HepG2 (cell line): Measurements from ENCODE around the gene AKAP6. TPM values are rescaled to one million over a fixed set of nuclear protein-coding genes. Genes with fewer than 3 reads are reported as not detected.

Source experiments
- ATAC-seq: fragments of 200-7000 bp; cut with Tn5 transposase; 3 replicates; pipeline ENCODE4 v1.9.1; 2020; ENCODE audit warnings: mild to moderate bottlenecking, moderate library complexity
- BruUV-seq: library from RNA; stranded (reverse); fragments of 400-500 nt; replicated peaks from 2 replicates; lab custom pipeline; 2021; lab: Mats Ljungman, UMichigan
- CTCF ChIA-PET: fragments of 300-600 bp; formaldehyde crosslinking; extraction: SDS; loops from one replicate; lab custom pipeline; 2021; ENCODE audit warnings: low total read pairs, inconsistent platforms, low intra/inter-chr PET ratio; lab: Yijun Ruan, JAX
- POLR2A ChIA-PET: fragments of 350-600 bp; sonication (Branson Sonifier 250); formaldehyde crosslinking; loops from one replicate; lab custom pipeline; 2020; ENCODE audit warnings: antibody characterized with exemption, inconsistent platforms; lab: Yijun Ruan, JAX
- DNase-seq: peaks from one replicate; pipeline ENCODE4 v3.0.0-alpha.2; 2015; ENCODE audit warnings: low spot score
- FAIRE-seq: peaks from 3 replicates; lab custom pipeline; 2011; peaks lifted over from hg19 to GRCh38; lab: Jason Lieb, UNC
- H2AFZ ChIP-seq: one replicate; pipeline ENCODE4 v1.6.1; 2011; ENCODE audit warnings: low read length, inconsistent platforms
- H3K27ac ChIP-seq: fragments of 300-600 bp; 3 replicates; pipeline ENCODE4 v1.8.0; 2011; ENCODE audit warnings: mixed run types, mild to moderate bottlenecking, mixed read lengths, low read length, inconsistent platforms; ENCODE audit not compliant: insufficient read depth; ENCODE audit errors: extremely low read length
- H3K27me3 ChIP-seq, 2 experiments: fragments of 200-600 bp in 1 of 2; 2 replicates in 1 of 2; 3 replicates in 1 of 2; pipeline versions ENCODE4 v1.6.0 to v1.8.0; 2011; ENCODE audit warnings: low read length in 2 of 2, mild to moderate bottlenecking in 2 of 2, moderate library complexity in 2 of 2, inconsistent platforms in 1 of 2; ENCODE audit not compliant: insufficient read depth in 2 of 2, control insufficient read depth in 1 of 2
- H3K36me3 ChIP-seq, 2 experiments: fragments of 200-600 bp in 1 of 2; replicated peaks in 1 of 2; 2 replicates in 1 of 2; 3 replicates in 1 of 2; pipeline versions ENCODE4 v1.5.1 to v1.8.0; 2011; ENCODE audit warnings: low read length in 2 of 2, inconsistent platforms in 1 of 2; ENCODE audit not compliant: insufficient read depth in 2 of 2, control insufficient read depth in 1 of 2
- H3K4me1 ChIP-seq: 2 replicates; pipeline ENCODE4 v1.5.1; 2012; ENCODE audit warnings: low read length, inconsistent platforms; ENCODE audit not compliant: insufficient read depth
- H3K4me2 ChIP-seq: 2 replicates; pipeline ENCODE4 v1.6.0; 2011; ENCODE audit warnings: low read depth, low read length, inconsistent platforms
- H3K4me3 ChIP-seq, 3 experiments: fragments of 200-600 bp in 1 of 3; sonication (generic), shearing (Covaris generic) in 1 of 3; replicated peaks in 1 of 3; 2 replicates each; pipeline ENCODE4 v1.5.1; 2011 to 2016; ENCODE audit warnings: low read length in 3 of 3, inconsistent platforms in 2 of 3, low read depth in 2 of 3, mild to moderate bottlenecking in 2 of 3, control low read depth in 1 of 3, mixed read lengths in 1 of 3; ENCODE audit not compliant: insufficient read depth in 1 of 3
- H3K79me2 ChIP-seq: one replicate; pipeline ENCODE4 v1.6.1; 2011; ENCODE audit warnings: low read length, inconsistent platforms; ENCODE audit not compliant: insufficient read depth
- H3K9ac ChIP-seq: 2 replicates; pipeline ENCODE4 v1.6.0; 2011; ENCODE audit warnings: mild to moderate bottlenecking, low read depth, low read length, inconsistent platforms; ENCODE audit not compliant: insufficient read depth
- H3K9me3 ChIP-seq: 2 replicates; pipeline ENCODE4 v1.5.1; 2012; ENCODE audit warnings: mild to moderate bottlenecking, low read length
- H4K20me1 ChIP-seq: 2 replicates; pipeline ENCODE4 v1.6.0; 2011; ENCODE audit warnings: inconsistent platforms, mild to moderate bottlenecking, low read length, moderate library complexity; ENCODE audit not compliant: insufficient read depth
- SP140L ChIP-seq: sonication (generic); formaldehyde crosslinking; IDR thresholded peaks from 2 replicates; pipeline ENCODE4 v1.4.0; 2020; ENCODE audit warnings: missing genetic modification reagents, borderline replicate concordance
- ZNF234 ChIP-seq: sonication (generic); formaldehyde crosslinking; conservative IDR thresholded peaks from 2 replicates; pipeline ENCODE4 v1.5.1; 2020; ENCODE audit warnings: mild to moderate bottlenecking, missing genetic modification reagents
- ZNF747 ChIP-seq: sonication (generic); formaldehyde crosslinking; IDR thresholded peaks from 2 replicates; pipeline ENCODE4 v1.8.1; 2023; ENCODE audit warnings: missing genetic modification reagents, mild to moderate bottlenecking, borderline replicate concordance
- ZNF816 ChIP-seq: sonication (generic); formaldehyde crosslinking; IDR thresholded peaks from 2 replicates; pipeline ENCODE4 v1.8.0; 2022; ENCODE audit warnings: missing genetic modification reagents, mild to moderate bottlenecking, borderline replicate concordance
- WGBS: methylation state at CpG from one replicate; pipeline ENCODE4 v1.1.6; 2017; ENCODE audit warnings: low lambda C conversion rate; 5-methylcytosine and 5-hydroxymethylcytosine counted together
- in situ Hi-C: cut with HindIII; loops from 2 replicates; pipeline ENCODE4 v1.10.0; 2017; ENCODE audit warnings: low pct_unique_long_range_greater_than_20kb; ENCODE audit not compliant: extremely low pct_ligation_motif_present
- intact Hi-C: fragments of 100-400 bp; cut with micrococcal nuclease; formaldehyde crosslinking; loops from one replicate; pipeline ENCODE4 v1.10.0; 2022; ENCODE audit not compliant: unreplicated experiment
- polyA plus RNA-seq, 8 experiments: library from polyadenylated mRNA; depleted of rRNA in 3 of 8; stranded (reverse) in 7 of 8; unstranded in 1 of 8; fragments of >200 nt; fragmentation: Illumina TruSeq in 4 of 8; extraction: Trizol in 4 of 8; gene quantifications; 2 replicates each; pipeline versions ENCODE4 v1.2.1 to v1.2.3, GENCODE V29; 2011 to 2016; ENCODE audit warnings: low read depth in 4 of 8, missing spikeins in 1 of 8, mixed read lengths in 1 of 8; ENCODE audit not compliant: insufficient read depth in 1 of 8
- total RNA-seq, 5 experiments: library from RNA; depleted of rRNA; stranded (reverse); fragments of >200 nt; fragmentation: Illumina TruSeq; extraction: Trizol; gene quantifications; 2 replicates each; pipeline ENCODE4 v1.2.3, GENCODE V29; 2016; ENCODE audit warnings: low read depth in 1 of 5
- TF ChIP-seq, protein P1 (sequence below), 2 experiments: fragments of 450-650 bp in 1 of 2; sonication (generic) in 1 of 2; formaldehyde crosslinking in 1 of 2; IDR thresholded peaks; 2 replicates each; pipeline versions ENCODE4 v1.6.1 to v1.8.0; 2016 to 2022; ENCODE audit warnings: antibody characterized with exemption in 1 of 2, mild to moderate bottlenecking in 1 of 2, missing genetic modification reagents in 1 of 2

AKAP6 gene
- total and polyA plus RNA-seq, 2 of the 13 experiments (the other 11 are each of a cell fraction or from before 2014, with no cell fraction given) = 1.4 TPM

DNA sequence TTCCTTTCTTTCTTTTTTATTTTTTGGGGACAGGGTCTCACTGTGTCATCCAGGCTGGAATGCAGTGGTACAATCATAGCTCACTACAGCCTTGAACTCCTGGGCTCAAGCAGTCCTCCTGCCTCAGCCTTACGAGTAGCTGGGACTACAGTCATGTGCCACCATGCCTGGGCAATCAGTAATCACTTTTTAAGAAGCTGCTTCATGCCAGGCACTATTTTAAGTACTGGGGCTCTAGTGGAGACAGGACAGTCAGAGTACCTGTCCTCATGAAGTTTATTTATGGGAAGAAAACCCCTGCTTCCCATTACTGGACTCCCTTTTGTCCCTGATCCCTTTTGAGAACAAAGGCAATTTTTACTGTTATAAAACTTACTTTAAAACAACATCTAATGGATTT lies 485.6 kb downstream of the AKAP6 start:
- H4K20me1 ChIP-seq = no peaks in the 10 kb centered on the region
- H3K27ac ChIP-seq = no peak overlapping the region
- 3% methylated on average over 1 of the region's 1 CpG for WGBS
- no peak overlapping the region for H3K4me2 ChIP-seq
- no peak for FAIRE-seq
- H3K9me3 ChIP-seq = peaks cover 90% of the 10 kb centered on the region
- TF ChIP-seq, protein P1, sequence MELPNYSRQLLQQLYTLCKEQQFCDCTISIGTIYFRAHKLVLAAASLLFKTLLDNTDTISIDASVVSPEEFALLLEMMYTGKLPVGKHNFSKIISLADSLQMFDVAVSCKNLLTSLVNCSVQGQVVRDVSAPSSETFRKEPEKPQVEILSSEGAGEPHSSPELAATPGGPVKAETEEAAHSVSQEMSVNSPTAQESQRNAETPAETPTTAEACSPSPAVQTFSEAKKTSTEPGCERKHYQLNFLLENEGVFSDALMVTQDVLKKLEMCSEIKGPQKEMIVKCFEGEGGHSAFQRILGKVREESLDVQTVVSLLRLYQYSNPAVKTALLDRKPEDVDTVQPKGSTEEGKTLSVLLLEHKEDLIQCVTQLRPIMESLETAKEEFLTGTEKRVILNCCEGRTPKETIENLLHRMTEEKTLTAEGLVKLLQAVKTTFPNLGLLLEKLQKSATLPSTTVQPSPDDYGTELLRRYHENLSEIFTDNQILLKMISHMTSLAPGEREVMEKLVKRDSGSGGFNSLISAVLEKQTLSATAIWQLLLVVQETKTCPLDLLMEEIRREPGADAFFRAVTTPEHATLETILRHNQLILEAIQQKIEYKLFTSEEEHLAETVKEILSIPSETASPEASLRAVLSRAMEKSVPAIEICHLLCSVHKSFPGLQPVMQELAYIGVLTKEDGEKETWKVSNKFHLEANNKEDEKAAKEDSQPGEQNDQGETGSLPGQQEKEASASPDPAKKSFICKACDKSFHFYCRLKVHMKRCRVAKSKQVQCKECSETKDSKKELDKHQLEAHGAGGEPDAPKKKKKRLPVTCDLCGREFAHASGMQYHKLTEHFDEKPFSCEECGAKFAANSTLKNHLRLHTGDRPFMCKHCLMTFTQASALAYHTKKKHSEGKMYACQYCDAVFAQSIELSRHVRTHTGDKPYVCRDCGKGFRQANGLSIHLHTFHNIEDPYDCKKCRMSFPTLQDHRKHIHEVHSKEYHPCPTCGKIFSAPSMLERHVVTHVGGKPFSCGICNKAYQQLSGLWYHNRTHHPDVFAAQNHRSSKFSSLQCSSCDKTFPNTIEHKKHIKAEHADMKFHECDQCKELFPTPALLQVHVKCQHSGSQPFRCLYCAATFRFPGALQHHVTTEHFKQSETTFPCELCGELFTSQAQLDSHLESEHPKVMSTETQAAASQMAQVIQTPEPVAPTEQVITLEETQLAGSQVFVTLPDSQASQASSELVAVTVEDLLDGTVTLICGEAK (IDR thresholded peaks at IDR 0.05) = no peak
- TF ChIP-seq, protein P1 (CRISPR knock-in tag; IDR thresholded peaks at IDR 0.05) = no peak
- TF ChIP-seq ZNF816 = no peak
- no peak for TF ChIP-seq ZNF234
- TF ChIP-seq SP140L = no peak
- TF ChIP-seq ZNF747 (CRISPR knock-in tag) = no peak
- TF ChIP-seq, all 625 proteins: peak for 0
- no peak overlapping the region for H3K4me3 ChIP-seq
- no peaks in the 10 kb centered on the region for H3K4me1 ChIP-seq
- no peaks in the 10 kb centered on the region for H3K79me2 ChIP-seq
- no peak overlapping the region for H2AFZ ChIP-seq
- ATAC-seq (no peak), DNase-seq (no peak)
- no TSS peak for BruUV-seq
- CTCF ChIA-PET = no interaction called here
- H3K27me3 ChIP-seq = no peaks in the 10 kb centered on the region
- H3K36me3 ChIP-seq = no peaks in the 10 kb centered on the region
- POLR2A ChIA-PET = no interaction called here
- intact Hi-C loops = no loop called here
- in situ Hi-C loops = no loop called here
- no peak overlapping the region for H3K9ac ChIP-seq
